Measurements from ENCODE around the gene CNN2. TPM values are rescaled to one million over a fixed set of nuclear protein-coding genes. Genes with fewer than 3 reads are reported as not detected.

CNN2 gene
- total RNA-seq, 2 donors from 2014 or later = 30.7 to 42.5 TPM

DNA sequence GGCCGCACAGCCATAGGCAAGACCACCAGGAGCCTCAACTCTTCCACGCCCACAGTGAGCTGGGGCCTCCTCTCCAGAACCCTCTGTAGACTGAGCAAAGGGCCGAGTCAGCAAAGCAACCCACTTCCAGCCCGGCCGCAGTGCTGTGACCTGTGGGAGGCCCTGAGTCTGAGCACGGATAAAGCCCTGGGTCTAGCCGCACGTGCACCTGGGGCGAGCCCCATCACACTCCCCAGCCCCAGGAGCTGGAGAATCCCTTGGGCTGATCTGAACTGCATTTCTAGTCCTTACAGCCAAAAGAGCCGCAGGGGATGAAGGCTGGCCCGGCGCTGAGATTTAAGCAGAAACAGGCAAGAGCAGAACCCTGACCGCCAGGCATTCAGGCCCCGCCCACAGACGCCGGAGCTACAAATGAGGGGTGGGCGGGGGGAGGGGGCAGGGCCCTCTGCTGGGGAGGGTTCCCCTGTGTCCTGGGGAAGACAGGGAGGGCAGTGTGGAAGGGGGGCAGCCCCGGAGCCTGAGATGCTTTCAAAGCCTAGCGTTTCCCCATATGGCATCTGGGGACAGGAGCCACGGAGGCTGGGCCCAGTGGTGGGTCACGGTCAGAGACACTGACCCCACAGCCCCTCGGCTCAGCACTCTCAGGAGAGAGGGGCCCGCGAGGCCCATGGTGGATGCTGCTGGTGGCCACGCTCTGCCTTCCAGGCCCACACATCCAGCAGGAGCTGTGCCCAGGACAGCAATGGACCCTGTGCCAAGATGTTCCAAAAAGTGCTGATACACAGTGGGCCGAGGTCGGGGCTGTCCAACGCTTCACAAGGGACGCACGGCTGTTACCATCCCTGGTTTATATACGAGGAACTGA is 10.4 kb upstream of the CNN2 start:
- intact Hi-C loops (cut with DNase I) = no loop called here
- Histone ChIP-seq H3K27ac (peak overlapping the region in 1 of 4 donors; percentile 69), H3K36me3 (replicated peaks in 1 of 2; ENCODE audit: insufficient read depth in 1 of 2, low read depth in 2 of 2) (peaks cover 0 to 12% of the 10 kb centered on the region in 2 donors), H3K27me3 (no peaks in the 10 kb centered on the region), H3K4me3 (no peak overlapping the region), H3K9me3 (no peaks in the 10 kb centered on the region), H3K4me1 (peaks cover 54% of the 10 kb centered on the region)
- TF ChIP-seq, protein P1, sequence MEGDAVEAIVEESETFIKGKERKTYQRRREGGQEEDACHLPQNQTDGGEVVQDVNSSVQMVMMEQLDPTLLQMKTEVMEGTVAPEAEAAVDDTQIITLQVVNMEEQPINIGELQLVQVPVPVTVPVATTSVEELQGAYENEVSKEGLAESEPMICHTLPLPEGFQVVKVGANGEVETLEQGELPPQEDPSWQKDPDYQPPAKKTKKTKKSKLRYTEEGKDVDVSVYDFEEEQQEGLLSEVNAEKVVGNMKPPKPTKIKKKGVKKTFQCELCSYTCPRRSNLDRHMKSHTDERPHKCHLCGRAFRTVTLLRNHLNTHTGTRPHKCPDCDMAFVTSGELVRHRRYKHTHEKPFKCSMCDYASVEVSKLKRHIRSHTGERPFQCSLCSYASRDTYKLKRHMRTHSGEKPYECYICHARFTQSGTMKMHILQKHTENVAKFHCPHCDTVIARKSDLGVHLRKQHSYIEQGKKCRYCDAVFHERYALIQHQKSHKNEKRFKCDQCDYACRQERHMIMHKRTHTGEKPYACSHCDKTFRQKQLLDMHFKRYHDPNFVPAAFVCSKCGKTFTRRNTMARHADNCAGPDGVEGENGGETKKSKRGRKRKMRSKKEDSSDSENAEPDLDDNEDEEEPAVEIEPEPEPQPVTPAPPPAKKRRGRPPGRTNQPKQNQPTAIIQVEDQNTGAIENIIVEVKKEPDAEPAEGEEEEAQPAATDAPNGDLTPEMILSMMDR (IDR thresholded peaks at IDR 0.05) = no peak
- no peak for TF ChIP-seq POLR2A (IDR thresholded peaks at IDR 0.05)
- 59 to 65% methylated on average over 10 to 31 of the region's 31 CpGs for WGBS, 2 donors
- DNase-seq (no peak), ATAC-seq (no peak)

DNA sequence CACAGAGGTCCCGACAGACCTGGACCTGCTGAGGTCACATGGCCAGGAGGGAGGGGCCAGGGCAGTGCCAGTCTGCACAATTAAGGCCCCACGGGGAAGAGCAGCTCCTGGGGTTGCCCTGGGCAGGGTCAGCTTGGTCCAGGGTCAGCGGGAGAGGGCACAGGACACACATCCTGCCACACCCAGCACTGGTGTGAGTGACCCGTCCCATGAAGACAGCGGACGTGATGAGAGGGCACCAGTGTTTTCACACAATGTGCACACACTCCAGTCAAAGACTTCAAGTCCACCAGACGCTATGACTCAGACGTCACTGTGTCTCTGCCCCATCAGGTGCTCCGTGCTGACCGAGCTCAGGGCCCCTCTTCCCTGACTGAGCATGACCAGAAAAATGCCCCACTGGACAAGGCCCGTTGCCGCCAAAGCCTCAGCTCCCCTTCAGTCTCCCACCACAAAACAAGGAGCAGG is 9.7 kb upstream of the CNN2 start:
- Histone ChIP-seq H3K4me1 (peaks cover 56% of the 10 kb centered on the region), H3K27me3 (no peaks in the 10 kb centered on the region), H3K9me3 (no peaks in the 10 kb centered on the region), H3K36me3 (replicated peaks in 1 of 2; ENCODE audit: insufficient read depth in 1 of 2, low read depth in 2 of 2) (peaks cover 0 to 9% of the 10 kb centered on the region in 2 donors), H3K27ac (peak overlapping the region in 3 of 4 donors; percentile 48 to 69 (median 50)), H3K4me3 (no peak overlapping the region)
- TF ChIP-seq, protein P1 (IDR thresholded peaks at IDR 0.05) = no peak
- TF ChIP-seq POLR2A (IDR thresholded peaks at IDR 0.05) = no peak
- DNase-seq (peak in 1 of 4 donors; percentile 58), ATAC-seq (no peak)
- 32 to 40% methylated on average over 3 to 12 of the region's 12 CpGs for WGBS, 2 donors
- intact Hi-C loops (cut with DNase I) = no loop called here

DNA sequence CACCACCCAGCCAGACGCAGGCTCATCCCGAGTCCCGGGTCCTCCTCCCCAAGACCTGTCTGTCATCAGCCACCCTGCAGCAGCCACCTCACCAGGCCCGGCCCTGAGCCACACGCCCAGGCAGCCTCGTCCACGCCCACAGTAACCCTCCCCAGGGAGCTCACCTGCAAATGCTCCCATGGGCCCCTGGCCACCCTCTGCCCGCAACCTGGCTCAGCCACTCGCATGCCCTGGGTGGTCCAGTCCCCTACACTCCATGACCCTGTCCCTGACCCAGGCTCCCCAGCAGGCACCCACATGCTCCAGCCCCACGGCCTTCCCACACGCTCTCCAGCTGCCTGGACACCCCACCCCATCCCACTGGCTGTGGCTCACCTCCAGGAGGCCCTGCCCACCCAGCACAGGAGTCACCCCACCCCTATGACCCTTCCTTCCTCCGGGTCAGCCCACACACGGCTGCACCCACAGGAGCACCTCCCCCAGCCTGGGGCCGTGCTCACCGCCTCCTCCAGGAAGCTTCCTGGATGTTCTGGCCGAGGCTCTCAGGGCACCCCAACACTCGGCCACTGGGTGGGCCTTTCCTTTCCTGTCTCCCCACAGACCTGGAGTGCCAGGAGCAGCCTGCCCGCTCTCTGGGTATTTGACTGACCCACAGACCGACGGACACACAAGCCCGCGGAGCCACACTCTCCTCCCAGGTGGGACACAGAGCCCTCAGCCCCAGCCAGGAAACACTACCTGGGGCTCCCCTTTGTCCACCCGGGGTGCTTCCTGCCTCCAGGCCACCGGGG is 9.1 kb upstream of the CNN2 start:
- ATAC-seq = peak; percentile 16
- Histone ChIP-seq H3K27me3 (no peaks in the 10 kb centered on the region), H3K4me1 (peaks cover 61% of the 10 kb centered on the region), H3K9me3 (no peaks in the 10 kb centered on the region), H3K36me3 (replicated peaks in 1 of 2; ENCODE audit: insufficient read depth in 1 of 2, low read depth in 2 of 2) (peaks cover 0 to 3% of the 10 kb centered on the region in 2 donors), H3K27ac (peak overlapping the region; percentile 28 to 69 (median 49)), H3K4me3 (no peak overlapping the region)
- TF ChIP-seq, protein P1 (IDR thresholded peaks at IDR 0.05) = no peak
- TF ChIP-seq POLR2A (IDR thresholded peaks at IDR 0.05) = no peak
- peak; percentile 63 to 81 (median 78) for DNase-seq
- 36 to 46% methylated on average over 7 to 24 of the region's 24 CpGs for WGBS, 2 donors
- intact Hi-C loops (cut with DNase I) = no loop called here

DNA sequence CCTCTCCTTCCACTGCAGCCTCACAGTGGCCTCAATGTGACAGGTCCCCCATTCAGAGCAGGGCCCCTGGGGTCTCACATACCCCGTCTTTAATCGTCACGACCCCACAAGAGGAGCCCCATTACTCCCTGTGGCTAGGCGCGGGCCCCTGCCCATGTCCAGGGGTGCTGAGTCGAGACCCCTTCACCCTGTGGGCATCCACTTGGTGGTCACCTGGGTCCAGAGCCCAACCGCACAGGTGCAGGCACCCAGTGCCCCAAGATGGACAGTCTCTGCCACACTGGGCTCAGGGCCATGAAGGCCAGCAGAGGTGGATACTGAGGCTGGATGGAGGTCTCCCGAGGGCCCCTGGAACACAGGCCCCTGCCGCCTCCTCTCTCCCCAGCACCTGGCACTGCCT is 8.5 kb upstream of the CNN2 start:
- WGBS, 2 donors = 71% methylated on average over 6 to 9 of the region's 9 CpGs

More for the DNA sequence above, 8.5 kb upstream of the CNN2 start:
- TF ChIP-seq, protein P1 (IDR thresholded peaks at IDR 0.05) = no peak
- no peak for TF ChIP-seq POLR2A (IDR thresholded peaks at IDR 0.05)
- DNase-seq = no peak
- no peaks in the 10 kb centered on the region for H3K36me3 ChIP-seq (replicated peaks in 1 of 2; ENCODE audit: insufficient read depth in 1 of 2, low read depth in 2 of 2)
- intact Hi-C loops (cut with DNase I) = no loop called here
- no peak overlapping the region for H3K4me3 ChIP-seq
- no peaks in the 10 kb centered on the region for H3K9me3 ChIP-seq
- peaks cover 66% of the 10 kb centered on the region for H3K4me1 ChIP-seq
- no peaks in the 10 kb centered on the region for H3K27me3 ChIP-seq
- no peak for ATAC-seq
- H3K27ac ChIP-seq = peak overlapping the region in 3 of 4 donors; percentile 28 to 50 (median 48)

Data from body of pancreas (tissue), 4 donors.